Neutrophil (primary cell): ENCODE measurements around the gene TCF4.

Experiments used
- H3K27ac ChIP-seq: fragments of 200-600 bp; sonication (generic); 2 replicates; pipeline ENCODE4 v1.5.1; 2016; ENCODE audit warnings: mild to moderate bottlenecking, moderate library complexity
- H3K27me3 ChIP-seq: fragments of 200-600 bp; sonication (generic); 2 replicates; pipeline ENCODE4 v1.6.0; 2016; ENCODE audit warnings: mild to moderate bottlenecking
- H3K36me3 ChIP-seq: fragments of 200-600 bp; sonication (generic); 2 replicates; pipeline ENCODE4 v1.5.1; 2017
- H3K4me1 ChIP-seq, 2 experiments: fragments of 200-600 bp in 1 of 2; sonication (generic) in 1 of 2; 1 replicate in 1 of 2; 2 replicates in 1 of 2; pipeline versions ENCODE4 v1.5.1 to v1.6.1; 2013 to 2016; ENCODE audit warnings: low read depth in 1 of 2, low read length in 1 of 2, mild to moderate bottlenecking in 1 of 2, moderate library complexity in 1 of 2; ENCODE audit not compliant: control insufficient read depth in 1 of 2, insufficient read depth in 1 of 2
- H3K4me3 ChIP-seq, 2 experiments: fragments of 200-600 bp in 1 of 2; sonication (generic) in 1 of 2; 1 replicate in 1 of 2; 2 replicates in 1 of 2; pipeline ENCODE4 v1.5.1; 2013 to 2016; ENCODE audit warnings: low read depth in 1 of 2, low read length in 1 of 2, mild to moderate bottlenecking in 1 of 2, moderate library complexity in 1 of 2
- H3K9me3 ChIP-seq: fragments of 200-600 bp; sonication (generic); 2 replicates; pipeline ENCODE4 v1.5.1; 2016
- CTCF ChIP-seq: fragments of 200-600 bp; sonication (generic); IDR thresholded peaks from 2 replicates; pipeline ENCODE4 v1.5.1; 2016; ENCODE audit warnings: antibody characterized with exemption

The TCF4 gene

GRCh38 chr18:55588111-55588869 lies at the start of gene TCF4:
Gene TCF4 (minus strand): TSS chr18:55588192. CDS start chr18:55587116, 1,076 bp downstream.
- Histone ChIP-seq H3K27ac (peak within 1 kb of the TSS; percentile 62), H3K4me3 (peak within 1 kb of the TSS; percentile 61 to 75), H3K4me1 (peaks cover 30 to 35% of the 10 kb centered on the region in 2 experiments), H3K27me3 (no peaks in the 10 kb centered on the region), H3K36me3 (no peaks in the 10 kb centered on the region), H3K9me3 (no peaks in the 10 kb centered on the region)
- no peak for TF ChIP-seq CTCF

- Histone ChIP-seq H3K9me3 (no peaks in the 10 kb centered on the region), H3K36me3 (no peaks in the 10 kb centered on the region), H3K27ac (no peak overlapping the region), H3K4me1 (no peaks in the 10 kb centered on the region), H3K4me3 (no peak overlapping the region), H3K27me3 (no peaks in the 10 kb centered on the region)
- TF ChIP-seq CTCF, result no peak
These were observed 49.2 kb upstream of the TCF4 start for GRCh38 chr18:55637204-55637603.

GRCh38 chr18:55635439-55635838 lies 47.4 kb upstream of the TCF4 start:
- Histone ChIP-seq H3K4me1 (no peaks in the 10 kb centered on the region), H3K27me3 (no peaks in the 10 kb centered on the region), H3K4me3 (no peak overlapping the region), H3K36me3 (no peaks in the 10 kb centered on the region), H3K9me3 (no peaks in the 10 kb centered on the region), H3K27ac (no peak overlapping the region)
- no peak for TF ChIP-seq CTCF

- H3K4me1 ChIP-seq, result no peaks in the 10 kb centered on the region
- H3K9me3 ChIP-seq, result no peaks in the 10 kb centered on the region
- no peak for TF ChIP-seq CTCF
- H3K4me3 ChIP-seq, result no peak overlapping the region
- no peaks in the 10 kb centered on the region for H3K27me3 ChIP-seq
- no peaks in the 10 kb centered on the region for H3K36me3 ChIP-seq
- H3K27ac ChIP-seq, result no peak overlapping the region
These were observed 46.6 kb upstream of the TCF4 start for GRCh38 chr18:55634545-55634944.

- TF ChIP-seq CTCF, result no peak
- Histone ChIP-seq H3K4me3 (no peak overlapping the region), H3K27me3 (no peaks in the 10 kb centered on the region), H3K36me3 (no peaks in the 10 kb centered on the region), H3K27ac (no peak overlapping the region), H3K9me3 (no peaks in the 10 kb centered on the region), H3K4me1 (no peaks in the 10 kb centered on the region)
These were observed 45.0 kb upstream of the TCF4 start for GRCh38 chr18:55633032-55633431.
